CD4-positive, alpha-beta T cell treated with Interleukin-17A for 1 hour (primary cell): ENCODE data around the gene WDR46.

Source experiments
- DNase-seq: peaks from one replicate; pipeline ENCODE4 v3.0.0-alpha.2; 2020

The WDR46 gene

DNA sequence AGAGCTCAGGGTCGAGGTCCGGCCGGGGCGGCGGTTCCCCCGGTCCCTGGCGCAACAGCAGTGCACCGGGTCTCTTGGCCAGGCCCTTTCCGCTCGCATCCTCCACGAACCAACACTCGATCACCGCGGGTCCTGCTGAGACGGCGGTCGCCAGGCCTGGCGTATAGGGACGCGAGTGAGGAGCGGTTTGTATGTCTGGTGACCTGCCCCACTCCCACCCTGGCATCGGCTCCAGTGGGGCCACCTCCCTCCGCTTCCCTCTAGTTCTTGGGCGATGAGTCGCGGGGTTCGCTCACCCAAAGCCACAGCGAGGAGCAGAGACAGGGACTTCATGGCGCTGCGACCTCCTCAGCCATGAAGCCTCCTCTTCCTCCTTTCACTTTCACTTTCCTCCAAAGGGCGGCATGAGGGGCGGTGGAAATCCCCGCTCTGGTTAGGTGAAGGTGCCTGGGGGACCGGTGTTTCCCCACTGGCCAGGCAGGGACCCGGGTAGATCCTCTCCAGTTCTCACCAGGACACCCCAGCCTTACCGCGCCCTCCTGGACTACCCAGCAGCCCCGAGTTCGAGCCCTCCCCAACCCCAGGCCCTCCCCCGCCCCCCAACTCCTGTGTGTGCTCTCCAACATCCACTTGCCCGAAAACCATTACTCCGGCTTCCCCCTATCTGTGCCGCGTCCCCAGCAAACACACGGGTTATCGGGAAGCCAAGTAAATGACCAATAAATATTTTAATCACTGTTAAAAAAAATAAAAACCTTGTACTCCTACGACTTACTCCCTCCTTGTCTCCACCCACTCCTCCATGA, 24.9 kb upstream of the WDR46 start, which contains the start of gene TAPBP:
Gene TAPBP (minus strand): TSS at position 370 of the 806 bp plus-strand sequence. CDS start 37 bp downstream, at position 333.
- peak; percentile 96 for DNase-seq

GRCh38 chr6:33313105-33313708, 24.2 kb upstream of the WDR46 start:
- peak; percentile 51 for DNase-seq

DNA sequence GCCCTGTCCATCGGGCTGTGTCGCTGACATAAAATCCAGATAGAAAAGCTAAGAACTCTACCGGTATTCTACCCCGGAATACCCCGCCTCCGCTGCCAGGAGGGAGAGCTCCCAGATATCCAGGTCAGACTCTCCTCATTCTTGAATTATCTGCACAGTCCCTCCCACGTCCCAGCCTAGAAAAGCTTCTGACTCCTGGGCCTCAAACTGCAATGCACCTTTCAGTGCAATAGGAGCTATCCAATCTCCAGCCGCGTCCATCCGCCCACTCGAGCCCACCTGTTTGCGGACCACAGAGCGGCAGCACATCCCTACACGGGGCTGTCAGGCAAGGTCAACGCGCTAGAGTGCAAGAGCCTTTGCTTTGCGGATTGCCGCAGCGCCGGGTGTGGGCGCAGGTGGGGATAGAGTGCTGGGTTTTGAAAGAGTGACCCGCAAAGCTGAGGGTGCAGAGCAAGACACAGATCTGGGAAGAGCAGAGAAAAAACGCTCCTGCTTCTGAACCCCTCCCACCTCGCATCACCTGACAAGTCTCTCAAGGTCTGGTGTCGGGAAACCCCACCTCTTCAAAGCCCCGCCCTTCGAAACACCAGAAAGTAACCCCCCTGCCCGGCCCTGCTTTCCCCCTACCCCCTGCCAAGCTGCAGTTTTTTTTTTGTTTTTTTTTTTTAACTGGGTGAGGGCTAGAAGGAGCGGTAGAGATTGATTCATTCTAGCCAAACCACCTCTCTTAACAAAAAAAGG, 23.5 kb upstream of the WDR46 start:
- DNase-seq: peak; percentile 95

DNA sequence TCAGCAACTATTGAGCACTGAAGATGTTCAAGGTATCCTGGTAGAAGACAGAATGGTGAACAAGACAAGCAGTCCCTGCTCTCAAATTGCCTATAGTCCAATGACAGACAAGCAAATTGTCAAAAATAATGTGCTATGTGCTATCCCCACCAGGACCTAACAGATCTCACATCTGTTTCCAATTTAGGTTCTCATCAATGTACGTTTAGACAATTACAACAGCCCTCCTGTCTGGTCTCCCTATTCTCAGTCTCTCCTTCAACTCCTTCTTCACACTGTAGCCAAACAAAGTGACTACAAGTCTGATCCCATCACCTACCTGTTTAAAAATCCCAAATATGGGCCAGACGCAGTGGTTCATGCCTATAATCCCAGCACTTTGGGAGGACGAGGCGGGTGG, 17.3 kb upstream of the WDR46 start:
- DNase-seq: no peak

- DNase-seq: no peak
These were observed 16.0 kb upstream of the WDR46 start for GRCh38 chr6:33305052-33305451.

- DNase-seq: no peak
These were observed 15.2 kb upstream of the WDR46 start for GRCh38 chr6:33304216-33304615.

DNA sequence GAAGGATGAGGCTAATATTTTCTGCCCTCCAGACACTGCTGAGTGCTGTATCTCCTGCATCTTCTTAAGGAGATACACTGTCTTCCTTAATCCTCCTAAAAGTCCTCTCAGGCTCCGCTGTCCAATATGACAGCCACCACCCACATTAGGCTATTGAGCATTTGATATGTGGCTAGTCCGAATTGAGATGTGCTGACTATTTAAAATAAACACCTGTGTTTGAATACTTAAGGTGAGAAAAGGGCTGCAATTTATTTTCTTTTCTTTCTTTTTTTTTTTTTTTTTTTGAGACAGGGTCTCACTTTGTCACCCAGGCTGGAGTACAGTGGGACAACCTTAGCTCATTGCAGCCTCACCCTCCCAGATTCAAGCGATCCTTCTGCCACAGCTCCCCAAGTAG, 12.8 kb upstream of the WDR46 start:
- DNase-seq: no peak

GRCh38 chr6:33299237-33299944, 10.4 kb upstream of the WDR46 start:
- DNase-seq: peak; percentile 95

DNA sequence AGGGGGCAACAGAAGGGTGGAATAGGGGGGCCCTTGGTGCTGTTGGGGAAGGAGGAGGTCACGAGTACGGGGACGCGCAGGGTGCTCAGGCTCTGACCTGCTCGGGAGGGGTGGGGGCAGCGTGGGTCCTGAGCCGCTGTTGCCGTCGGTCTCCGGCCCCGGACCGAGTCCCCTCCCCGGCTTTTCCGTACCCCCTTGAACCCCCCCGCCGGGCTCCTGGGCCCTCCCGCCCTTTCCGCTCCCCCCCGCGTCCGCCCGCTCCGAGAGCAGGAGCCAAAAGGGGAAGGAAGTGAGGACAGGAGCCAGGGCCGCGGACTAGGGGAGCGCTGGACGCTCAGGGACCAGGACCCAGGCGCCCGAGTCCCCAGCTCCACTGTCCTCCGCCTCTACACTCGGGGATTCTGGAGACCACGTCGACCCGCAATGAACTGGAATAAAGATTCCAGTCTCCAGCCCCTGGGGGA, 9.8 kb upstream of the WDR46 start, which contains the start of gene RGL2:
Gene RGL2 (minus strand): TSS at position 170 of the 464 bp plus-strand sequence. CDS start 332 bp downstream, outside the sequence.
- DNase-seq: peak; percentile 76

- DNase-seq: peak; percentile 90
These were observed 9.1 kb upstream of the WDR46 start for GRCh38 chr6:33297956-33298772.

DNA sequence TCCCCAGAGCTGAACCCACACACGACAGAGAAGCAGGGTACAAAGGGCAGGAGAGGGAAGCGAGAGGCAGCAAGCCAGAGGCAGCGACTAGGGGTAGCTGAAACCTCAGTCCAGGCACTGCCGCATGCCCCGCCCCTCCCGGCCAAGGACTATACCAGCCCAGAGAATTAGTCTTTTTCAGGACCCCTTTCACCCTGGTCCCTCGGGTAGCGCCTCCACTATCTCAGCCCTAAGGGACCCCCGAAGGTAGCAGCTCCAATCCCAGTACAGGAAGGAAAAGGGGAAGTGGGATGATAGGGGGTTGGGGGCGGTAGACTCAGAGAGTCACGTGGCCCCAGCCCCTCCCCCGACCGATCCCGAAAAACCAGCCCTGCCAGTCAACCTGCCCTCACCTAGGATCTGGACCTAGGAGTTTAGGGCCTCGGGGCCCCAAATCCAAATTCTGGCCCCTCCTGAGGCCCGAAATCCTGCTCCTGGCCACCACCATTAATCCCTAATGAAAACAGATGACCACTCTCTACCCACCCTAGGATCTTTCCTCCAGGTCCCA, 8.4 kb upstream of the WDR46 start:
- no peak for DNase-seq

GRCh38 chr6:33296797-33297405, 7.9 kb upstream of the WDR46 start:
- no peak for DNase-seq

GRCh38 chr6:33295621-33296369, 6.8 kb upstream of the WDR46 start:
- no peak for DNase-seq

- no peak for DNase-seq
These were observed 5.2 kb upstream of the WDR46 start for GRCh38 chr6:33294086-33294823.

GRCh38 chr6:33292996-33293682, 4.1 kb upstream of the WDR46 start:
- DNase-seq: no peak

- DNase-seq: no peak
These were observed 1.4 kb upstream of the WDR46 start for GRCh38 chr6:33290459-33290858.

DNA sequence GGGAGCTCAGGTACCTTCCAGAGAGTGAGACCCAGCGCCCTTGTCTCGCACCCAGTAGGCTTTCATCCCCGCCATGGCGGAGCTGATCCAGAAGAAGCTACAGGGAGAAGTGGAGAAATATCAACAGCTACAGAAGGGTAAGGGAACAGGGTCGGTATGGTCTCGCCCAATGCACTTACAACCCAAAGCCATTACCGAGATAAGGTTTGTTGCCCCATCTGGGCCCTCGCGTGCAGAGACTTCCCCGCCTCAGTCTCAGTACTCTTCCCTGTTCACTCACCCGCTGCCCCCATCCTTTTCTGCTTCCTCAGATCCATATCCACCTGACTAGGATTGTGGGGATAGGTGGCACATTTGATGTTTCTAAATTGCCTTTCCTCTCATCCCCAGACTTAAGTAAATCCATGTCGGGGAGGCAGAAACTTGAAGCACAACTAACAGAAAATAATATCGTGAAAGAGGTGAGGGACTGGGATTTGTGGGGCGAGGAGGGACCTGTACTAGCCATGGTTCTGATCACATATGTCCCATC, 811 bp upstream of the WDR46 start:
- DNase-seq: no peak

DNA sequence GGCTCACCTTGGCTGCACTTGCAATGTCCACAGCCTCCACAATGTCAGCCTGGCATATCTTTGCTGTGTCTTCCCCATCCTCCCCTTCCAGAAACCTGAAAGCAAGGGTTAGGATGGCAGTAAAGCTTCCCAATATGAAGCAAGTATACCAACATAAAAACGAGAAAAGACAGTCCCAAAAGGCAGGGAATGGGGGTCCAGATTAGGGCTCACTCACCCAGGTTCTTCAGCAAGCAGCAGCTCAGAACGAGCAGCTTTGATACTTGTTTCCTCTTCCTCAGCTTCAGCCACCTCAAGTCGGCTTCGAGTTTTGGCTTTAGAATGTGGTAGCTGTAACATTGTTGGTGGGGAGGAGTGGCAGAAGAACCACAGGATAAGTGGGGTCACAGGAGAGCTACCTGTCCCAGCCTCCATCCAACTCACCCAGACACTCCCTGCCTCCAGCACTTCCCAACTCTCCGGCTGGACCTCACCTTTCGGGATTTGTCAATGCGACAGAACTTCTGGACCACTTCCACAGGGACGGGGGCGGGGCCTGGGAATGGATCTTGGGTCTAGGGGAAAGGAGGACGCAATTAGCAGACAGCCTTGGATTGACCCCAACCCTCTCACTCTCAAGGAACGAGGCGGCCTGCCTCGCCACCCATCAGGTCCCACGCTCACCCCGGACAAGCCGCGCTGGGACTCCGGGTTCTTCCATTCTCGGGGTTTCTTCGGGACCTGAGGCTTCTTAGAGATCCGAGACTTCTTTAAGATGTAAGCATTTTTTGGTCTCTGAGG, 708 bp downstream of the WDR46 start:
- DNase-seq: no peak
